DMS53 (cell line): Measurements from ENCODE around the gene ASPDH.

Source experiments
- DNase-seq: peaks from one replicate; lab custom pipeline; 2025; lab: John Stamatoyannopoulos, UW

ASPDH gene

GRCh38 chr19:50514346-50515167 is 844 bp upstream of the ASPDH start:
- peak; percentile 67 for DNase-seq

- no peak for DNase-seq
These were observed 541 bp downstream of the ASPDH start for GRCh38 chr19:50512999-50513745.

- no peak for DNase-seq
These were observed 1.4 kb downstream of the ASPDH start for GRCh38 chr19:50512112-50512998.

- peak; percentile 96 for DNase-seq
These were observed 2.5 kb downstream of the ASPDH start, which contains the start of gene JOSD2 for GRCh38 chr19:50511069-50511822. Gene JOSD2 (minus strand): TSS chr19:50511191. CDS start chr19:50510431, 760 bp downstream.

- no peak for DNase-seq
These were observed 3.0 kb downstream of the ASPDH start for GRCh38 chr19:50510700-50511068.

GRCh38 chr19:50510121-50510670 is 3.5 kb downstream of the ASPDH start:
- DNase-seq = no peak

- no peak for DNase-seq
These were observed 4.3 kb downstream of the ASPDH start for GRCh38 chr19:50509366-50509765.

- DNase-seq = no peak
These were observed 4.9 kb downstream of the ASPDH start for GRCh38 chr19:50508843-50509190.

GRCh38 chr19:50507376-50507775 is 6.3 kb downstream of the ASPDH start:
- DNase-seq = no peak

GRCh38 chr19:50506700-50507099 is 7.0 kb downstream of the ASPDH start:
- no peak for DNase-seq

GRCh38 chr19:50505856-50506611 is 7.7 kb downstream of the ASPDH start:
- DNase-seq = no peak

- no peak for DNase-seq
These were observed 11.9 kb downstream of the ASPDH start for GRCh38 chr19:50501568-50502475.

- DNase-seq = no peak
These were observed 12.5 kb downstream of the ASPDH start for GRCh38 chr19:50501186-50501567.

- DNase-seq = no peak
These were observed 13.0 kb downstream of the ASPDH start for GRCh38 chr19:50500753-50501151.

GRCh38 chr19:50500060-50500752 is 13.5 kb downstream of the ASPDH start:
- peak; percentile 42 for DNase-seq

- no peak for DNase-seq
These were observed 15.3 kb downstream of the ASPDH start for GRCh38 chr19:50498219-50499056.

GRCh38 chr19:50497022-50497405 is 16.7 kb downstream of the ASPDH start:
- no peak for DNase-seq
